C4-2B (cell line): ENCODE results near the gene GPA33.

Source experiments
- CTCF ChIP-seq: fragments of 450-650 bp; conservative IDR thresholded peaks from 2 replicates; pipeline ENCODE4 v1.5.1; 2017; ENCODE audit warnings: mild to moderate bottlenecking
- ZFX ChIP-seq: fragments of 450-650 bp; IDR thresholded peaks from 2 replicates; pipeline ENCODE4 v1.6.1; 2017

DNA sequence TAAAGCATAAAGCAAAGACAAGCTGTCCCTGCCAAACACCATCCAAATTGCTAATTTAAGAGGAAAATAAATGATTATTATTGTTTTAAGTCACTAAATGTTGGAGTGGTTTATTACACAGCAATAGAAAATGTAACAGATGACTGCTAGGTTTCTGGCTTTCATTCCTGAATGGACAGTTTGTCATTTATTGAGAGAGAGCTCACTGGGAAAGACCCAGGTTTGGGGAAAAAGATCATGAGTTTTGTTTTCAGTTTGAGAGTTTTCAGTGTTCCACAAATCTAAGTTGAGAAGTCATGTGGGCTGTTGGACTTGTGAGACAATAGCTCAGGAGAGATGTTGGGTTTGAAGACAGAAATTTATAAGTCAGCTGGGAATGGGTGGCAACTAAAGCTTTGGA lies 5.4 kb downstream of the GPA33 start:
- TF ChIP-seq CTCF, result no peak
- no peak for TF ChIP-seq ZFX
